GM21367 (cell line): ENCODE measurements around the gene ARHGAP24.
"Not testable (repeated sequence)": the region's sequence is repeated elsewhere in the genome, so short reads cannot be mapped to it uniquely, and the experiment has no call there.

Experiments used
- ATAC-seq: cut with Tn5 transposase; IDR thresholded peaks from one replicate; pipeline ENCODE4 v1.9.1; 2021; ENCODE audit not compliant: unreplicated experiment

The ARHGAP24 gene

DNA sequence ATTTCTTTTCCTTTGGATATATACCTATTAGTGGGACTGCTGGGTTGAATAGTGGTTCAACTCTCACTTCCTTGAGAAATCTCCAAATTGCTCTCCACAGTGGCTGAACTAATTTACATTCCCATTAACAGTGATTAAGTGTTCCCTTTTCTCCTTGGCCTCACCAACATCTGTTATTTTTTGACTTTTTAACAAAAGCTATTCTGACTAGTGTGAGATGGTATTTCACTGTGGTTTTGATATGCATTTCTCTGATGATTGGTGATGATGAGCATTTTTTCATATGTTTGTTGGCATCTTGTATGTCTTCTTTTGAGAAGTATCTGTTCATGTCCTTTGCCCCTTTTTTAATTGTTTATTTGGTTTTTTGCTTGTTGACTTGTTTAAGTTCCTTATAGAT is 471.9 kb downstream of the ARHGAP24 start:
- no peak for ATAC-seq

DNA sequence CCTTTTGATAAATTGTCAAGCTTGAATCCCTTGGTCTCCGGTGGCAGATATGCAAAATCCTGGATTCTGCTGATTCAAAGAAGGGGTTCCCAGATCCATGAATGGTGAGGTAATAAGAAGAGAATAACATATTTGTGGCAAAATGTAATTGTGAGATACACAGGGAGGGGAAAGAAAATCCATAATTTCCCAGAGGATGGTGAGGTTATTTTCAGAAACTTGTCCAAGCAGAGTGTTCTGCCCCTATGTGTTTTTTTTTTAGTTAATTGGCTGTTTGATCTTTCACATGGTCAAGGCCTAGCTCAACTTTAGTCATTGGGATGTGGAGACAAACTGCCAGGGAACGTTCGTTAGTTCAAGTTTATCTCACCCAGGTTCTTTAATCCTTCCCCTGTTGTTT is 476.1 kb downstream of the ARHGAP24 start:
- no peak for ATAC-seq

DNA sequence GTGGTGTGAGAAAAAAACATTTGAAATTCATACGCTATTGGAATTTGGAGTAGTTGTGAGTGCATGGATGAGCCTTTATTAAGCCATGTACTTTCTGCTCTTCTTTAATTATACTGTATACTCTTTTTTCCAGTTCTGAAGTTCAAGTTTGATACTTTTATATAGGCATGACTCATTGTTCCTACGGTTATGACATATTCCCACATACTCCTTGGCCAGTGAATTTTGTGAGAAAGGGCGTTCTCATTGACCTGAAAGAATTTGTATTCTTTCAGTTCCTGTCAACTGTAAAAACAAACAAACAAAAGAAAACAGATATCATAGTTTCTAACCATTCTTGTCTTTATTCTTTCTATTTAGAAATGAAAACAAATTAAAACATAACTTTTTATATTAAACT is 477.6 kb downstream of the ARHGAP24 start:
- no peak for ATAC-seq

DNA sequence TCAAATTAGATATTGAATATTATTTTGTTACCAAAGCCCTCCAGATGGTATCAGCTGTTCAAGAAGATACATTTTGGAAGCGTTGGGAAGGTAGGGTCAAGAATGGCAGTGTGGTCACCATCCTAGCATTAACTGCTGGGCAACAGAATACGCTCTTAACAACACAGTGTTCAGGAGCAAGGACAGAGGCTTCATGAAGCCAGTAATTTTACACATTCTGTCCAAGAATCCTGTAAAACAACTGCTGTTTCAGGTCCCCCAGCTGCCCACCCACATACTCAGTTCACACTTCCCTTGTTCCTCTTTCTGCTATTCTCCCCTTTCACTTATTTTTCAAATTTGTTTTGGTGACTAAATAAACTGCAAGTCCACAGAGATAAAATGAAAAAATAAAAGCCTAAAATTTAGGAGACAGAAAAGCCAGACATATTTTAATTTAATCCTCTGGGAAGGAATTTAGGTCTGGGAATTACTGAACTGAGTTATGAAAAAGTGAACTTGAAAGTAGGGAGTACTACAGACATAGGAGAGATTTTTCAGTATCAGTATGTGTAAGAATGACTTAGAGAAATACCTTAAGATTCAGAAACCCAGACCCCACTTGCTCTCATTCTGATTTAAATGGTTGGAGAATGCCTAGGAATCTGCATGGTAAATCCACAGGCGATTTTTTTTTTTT is 478.2 kb downstream of the ARHGAP24 start:
- ATAC-seq = no peak

DNA sequence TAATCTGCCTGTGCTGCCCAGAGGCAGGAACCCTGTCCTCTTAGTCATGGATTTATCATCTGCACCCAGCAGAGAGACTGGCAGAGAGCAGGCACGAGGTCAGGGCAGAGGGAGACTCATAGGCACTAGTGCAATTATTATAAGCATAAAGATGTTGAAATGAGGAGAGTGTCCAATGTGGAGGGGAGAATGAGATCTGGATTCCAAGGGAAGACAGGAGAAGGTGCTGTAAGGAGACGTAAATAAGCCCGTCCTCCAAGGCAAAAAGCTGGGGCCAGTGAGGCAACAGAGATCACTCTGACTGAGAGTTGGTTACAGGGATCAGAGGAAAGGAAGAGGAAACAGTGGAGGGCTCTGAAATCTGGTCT is 478.7 kb downstream of the ARHGAP24 start:
- ATAC-seq = no peak

DNA sequence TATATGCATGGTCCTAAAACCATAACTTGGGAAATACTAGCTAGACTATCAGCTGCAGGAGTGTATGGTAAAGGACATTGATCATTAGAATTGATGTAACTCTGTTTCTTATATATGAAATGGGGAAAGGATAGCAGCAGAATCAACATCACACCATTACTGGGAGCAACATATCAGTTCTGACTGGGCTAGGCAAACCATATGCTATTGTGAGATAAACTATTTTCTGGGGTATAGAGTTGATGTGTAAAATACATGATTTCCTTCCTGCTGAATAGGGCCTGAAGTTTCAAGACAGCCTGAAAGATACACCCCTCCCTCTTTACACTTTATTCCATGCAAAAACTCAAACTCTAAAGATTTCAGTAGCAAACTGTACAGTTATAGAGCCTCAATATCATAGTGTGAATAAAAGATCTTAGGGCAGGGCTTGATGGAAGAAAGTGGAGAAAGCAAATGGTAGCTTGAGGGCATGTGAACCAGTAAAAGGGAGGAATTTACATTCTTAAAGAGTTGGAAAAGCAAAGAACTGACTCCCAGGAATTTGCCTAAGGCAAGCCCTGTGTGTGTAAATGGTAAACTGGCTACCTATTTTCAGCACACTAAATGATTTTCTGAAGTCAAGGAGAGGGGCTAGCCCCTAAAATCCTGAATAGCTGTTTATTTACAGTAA is 480.8 kb downstream of the ARHGAP24 start:
- no peak for ATAC-seq

DNA sequence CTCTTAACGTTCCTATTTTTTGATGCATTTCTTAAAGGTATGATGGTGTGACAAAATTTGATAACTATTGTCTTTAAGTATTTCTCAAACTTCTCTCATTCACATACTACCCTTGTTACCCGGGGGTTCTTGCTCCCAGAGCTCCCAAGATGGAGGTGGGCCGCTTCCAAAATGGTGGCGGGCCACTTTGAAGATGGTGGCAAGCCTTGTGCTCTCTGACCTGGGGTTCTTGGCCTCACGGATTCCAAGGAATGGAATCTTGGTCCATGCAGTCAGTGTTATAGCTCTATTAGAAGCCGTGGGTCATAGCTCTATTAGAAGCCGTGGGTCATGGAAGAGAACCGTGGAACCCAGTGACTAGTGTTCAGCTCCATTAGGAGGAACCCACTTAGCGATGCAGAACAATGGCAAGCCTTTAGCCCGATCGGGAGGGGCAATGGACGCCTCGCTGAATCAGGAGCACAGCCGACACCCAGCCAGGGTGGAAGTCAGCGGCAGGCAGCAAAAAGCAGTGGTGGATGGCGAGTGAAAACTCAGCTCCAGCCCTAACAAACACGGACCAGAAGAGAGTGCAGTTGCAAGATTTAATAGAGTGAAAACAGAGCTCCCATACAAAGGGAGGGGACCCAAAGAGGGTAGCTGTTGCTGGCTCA is 481.5 kb downstream of the ARHGAP24 start:
- no peak for ATAC-seq

DNA sequence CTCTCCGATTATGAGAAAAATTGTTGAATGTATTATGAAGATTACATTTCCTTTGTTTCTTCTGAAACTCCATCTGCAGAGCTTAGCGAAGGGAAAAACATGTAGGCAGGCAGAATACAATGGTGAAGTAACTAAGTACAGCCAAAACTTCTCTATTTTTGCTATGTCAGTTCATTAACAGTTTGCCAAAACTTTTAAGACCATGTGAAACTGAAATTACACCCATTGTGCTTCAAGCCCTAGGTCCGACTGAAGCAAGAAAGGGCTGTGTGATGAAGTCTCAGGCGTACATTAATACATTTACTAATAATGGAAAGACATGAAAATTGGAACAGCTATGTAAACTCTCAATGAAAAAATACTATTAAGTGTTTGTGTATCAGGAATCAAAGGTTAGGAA is 486.9 kb downstream of the ARHGAP24 start:
- no peak for ATAC-seq

DNA sequence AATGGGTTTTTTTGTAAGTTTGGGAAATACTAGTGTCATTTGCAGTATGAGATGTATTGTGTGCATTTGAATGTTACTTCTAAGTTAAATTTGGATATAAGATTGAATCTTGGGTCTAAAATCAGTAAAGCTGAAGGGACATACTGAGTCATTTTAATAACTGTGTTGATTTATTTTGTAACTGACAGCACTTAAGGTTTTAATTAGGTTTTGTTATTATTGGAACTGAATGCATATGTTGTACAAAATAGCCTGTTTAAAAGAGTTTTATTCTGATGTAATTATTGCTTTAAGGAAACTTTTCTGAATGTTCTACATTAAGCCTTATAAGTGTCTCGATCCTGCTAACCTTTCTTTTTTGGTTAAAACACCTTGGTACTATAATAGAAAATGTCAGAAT is 488.3 kb downstream of the ARHGAP24 start:
- no peak for ATAC-seq

DNA sequence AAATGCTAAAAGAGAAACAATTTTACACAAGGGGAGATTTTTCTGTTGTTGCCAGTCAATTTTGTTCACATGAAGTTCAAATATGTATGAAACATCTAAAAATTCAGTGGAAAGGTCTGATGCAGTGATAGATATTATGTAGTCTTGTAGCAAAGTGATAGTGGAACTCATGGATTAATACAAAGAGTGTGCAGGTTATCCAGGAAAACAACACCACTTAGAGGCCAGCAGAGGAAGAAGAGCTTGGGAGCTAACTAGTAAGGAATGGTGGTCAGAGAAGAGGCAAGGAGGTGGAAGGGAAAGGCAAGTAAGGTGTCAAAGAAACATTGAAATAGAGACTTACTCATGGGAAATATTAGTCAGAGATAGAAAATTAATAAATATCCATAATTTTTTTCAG is 489.3 kb downstream of the ARHGAP24 start:
- no peak for ATAC-seq

DNA sequence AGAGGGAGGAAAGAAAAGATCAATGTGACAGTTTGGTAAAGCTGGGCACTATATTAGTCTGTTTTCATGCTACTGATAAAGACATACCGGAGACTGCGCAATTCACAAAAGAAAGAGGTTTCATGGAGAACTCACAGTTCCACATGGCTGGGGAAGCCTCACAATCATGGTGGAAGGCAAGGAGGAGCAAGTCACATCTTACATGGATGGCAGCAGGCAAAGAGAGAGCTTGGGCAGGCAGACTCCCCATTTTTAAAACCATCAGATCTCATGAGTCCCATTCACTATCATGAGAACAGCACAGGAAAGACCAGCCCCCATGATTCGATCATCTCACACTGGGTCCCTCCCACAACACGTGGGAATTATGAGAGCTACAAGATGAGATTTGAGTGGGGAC is 490.1 kb downstream of the ARHGAP24 start:
- ATAC-seq = not testable (repeated sequence)

DNA sequence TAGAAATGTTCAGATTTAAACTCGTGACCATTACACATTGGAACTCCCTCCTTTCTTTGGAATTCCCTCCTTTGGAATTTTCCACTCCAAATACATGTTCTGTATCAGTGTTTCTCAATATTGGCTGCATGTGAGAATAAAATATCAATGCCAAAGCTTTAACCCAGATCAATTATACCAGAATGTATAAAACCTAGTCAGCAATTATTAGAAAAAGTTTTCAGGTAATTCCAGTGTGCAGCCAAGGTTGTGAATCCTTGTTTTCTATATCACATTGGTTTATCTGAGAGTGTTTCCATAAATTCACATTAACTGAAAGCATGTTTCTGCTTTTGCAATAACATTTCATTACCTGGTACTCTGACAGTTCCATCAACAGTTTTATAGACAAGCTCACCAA is 490.6 kb downstream of the ARHGAP24 start:
- ATAC-seq = no peak

DNA sequence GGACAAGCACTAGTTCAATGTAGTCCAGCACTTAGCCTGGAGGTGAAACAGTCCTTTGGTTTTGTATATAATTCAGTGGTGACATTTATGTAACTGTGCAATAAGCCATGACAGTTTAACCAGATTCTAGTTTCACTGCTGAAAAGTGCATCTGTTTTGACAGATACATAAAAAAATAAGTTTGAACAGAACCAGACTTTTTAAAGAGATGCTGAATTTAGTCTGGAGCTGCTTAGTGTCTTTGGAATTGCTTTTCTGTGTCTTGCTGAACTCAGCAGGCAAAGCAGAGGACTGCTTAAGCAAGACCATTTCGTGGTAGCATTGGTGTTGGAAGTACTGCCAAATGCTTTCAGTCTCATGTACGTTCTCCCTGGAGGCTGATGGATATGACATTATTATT is 491.4 kb downstream of the ARHGAP24 start:
- no peak for ATAC-seq

DNA sequence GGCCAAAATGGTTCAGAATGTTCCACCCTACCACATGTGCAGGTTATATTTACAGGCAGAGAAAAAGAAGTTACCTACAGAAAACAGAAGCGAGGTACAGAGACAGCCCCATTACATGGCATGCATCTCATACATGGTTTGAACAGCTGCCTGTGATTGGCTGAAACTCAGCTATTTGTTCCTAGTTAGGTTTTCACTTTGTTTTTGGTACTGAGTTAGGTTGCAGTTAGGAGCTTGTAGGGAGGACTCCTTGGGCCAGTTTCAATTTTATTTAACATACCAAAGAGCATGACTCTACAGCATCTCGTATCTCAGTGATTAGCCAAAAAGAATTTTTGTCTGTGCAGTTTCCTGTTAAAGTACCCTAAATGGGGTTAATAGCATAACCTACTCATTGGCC is 492.9 kb downstream of the ARHGAP24 start:
- no peak for ATAC-seq

DNA sequence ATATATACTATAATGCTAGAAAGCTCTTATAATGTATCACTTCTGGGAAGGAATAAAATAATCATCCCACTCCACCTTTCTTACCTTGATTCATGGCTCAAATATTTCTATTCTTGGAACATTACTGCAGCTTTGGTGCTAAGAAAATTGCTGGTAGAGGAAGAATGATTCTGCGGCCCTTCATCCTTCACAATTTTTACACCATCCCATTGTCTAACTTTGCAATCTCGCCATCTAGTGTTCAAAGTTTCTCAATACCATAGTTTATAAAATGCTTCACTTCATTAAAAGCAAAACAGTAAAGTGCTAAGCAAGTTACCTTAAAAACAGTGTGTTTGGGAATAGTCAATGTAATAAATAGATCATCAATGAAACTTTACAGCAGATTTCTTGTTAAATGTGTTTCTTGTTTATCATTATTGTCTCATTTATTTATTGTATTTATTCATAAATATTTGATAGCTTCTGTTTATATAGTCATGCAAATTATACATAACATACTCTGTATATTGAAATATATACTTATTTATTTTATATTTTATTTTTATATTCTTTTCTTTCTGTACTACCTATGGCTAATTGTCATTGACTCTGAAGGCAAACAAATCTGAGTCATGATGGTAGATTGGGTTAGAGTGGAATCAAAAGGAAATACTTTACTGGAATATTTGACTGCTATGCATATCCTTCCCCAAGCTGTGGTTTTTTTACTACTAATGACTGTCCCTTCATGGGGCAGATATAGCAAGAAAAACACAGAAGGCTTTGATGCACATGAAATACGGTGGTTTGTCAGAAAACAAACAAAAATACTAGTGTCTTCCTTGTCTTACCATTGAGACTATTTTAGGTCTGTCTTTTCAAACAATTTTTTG is 494.2 kb downstream of the ARHGAP24 start:
- ATAC-seq = peak; percentile 57

DNA sequence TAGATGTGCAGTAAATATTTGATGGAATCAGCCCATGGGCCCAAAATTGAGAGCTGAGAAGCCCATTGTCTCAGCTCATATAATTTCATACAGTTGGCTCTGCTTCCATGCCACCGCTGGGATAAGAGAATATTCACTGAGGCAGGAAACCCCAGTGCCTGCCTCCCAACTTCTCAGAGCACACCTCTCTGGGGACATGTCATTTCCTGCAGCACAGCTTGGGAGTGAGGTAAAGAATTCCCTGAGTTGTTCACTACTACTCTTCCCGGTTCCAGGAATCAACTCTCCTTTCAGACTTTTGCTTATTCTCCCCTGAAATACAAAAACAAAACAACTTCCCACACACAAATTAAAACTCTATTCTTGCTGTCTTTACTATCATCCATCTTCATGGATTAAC is 495.6 kb downstream of the ARHGAP24 start:
- no peak for ATAC-seq

DNA sequence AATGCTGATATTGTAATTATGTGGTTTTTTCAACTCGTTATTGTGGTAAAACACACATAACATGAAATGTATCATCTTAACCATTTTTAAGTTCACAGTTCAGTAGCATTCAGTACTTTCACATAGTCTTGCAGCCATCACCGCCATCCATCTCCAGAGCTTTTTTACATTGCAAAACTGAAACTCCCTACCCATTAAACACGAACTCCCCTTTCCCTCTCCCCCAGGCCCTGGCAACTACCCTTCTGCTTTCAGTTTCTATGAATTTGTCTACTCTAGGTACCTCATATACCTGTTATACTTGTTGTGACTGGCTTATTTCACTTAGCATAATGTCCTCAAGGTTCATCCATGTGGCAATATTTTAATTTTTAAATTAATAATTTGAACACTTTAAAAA is 504.3 kb downstream of the ARHGAP24 start:
- ATAC-seq = peak; percentile 64

DNA sequence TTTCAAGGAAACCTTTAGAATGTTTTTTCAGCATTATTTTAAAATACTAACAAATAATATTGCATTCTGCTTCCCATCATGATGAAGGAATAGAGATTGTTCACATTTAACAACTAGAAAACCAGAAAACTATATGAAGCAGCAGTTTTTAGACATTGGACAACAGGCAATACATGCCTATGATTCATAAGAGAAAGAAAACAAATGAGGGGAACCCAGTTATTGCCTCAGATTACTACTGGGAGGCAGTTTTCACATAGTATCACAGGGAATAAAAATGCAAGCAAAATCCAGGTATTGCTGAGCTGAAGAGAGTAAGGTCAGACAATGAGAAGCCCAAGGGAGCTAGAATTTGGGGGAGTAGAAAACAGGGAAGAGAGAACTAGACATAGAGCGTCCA is 511.3 kb downstream of the ARHGAP24 start:
- ATAC-seq = no peak

DNA sequence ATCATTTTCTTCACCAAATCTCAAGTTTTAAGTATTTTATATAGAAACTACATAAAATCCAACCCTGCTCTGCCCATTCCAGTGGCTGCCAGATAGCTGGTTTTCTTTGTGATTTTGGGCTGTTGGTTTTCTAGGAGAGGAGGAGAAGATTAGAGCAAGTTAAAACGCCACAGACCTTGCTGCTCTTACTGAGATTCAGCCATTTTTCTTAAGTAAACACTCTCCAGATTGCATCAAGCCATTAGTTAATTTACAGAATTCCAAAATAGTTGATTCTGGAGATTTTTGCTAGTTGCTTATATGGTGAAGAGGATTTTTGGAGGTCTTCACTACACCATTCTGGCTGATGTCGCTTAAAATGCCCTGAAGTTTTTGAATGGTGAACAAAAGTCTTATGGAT is 518.7 kb downstream of the ARHGAP24 start:
- ATAC-seq = no peak

DNA sequence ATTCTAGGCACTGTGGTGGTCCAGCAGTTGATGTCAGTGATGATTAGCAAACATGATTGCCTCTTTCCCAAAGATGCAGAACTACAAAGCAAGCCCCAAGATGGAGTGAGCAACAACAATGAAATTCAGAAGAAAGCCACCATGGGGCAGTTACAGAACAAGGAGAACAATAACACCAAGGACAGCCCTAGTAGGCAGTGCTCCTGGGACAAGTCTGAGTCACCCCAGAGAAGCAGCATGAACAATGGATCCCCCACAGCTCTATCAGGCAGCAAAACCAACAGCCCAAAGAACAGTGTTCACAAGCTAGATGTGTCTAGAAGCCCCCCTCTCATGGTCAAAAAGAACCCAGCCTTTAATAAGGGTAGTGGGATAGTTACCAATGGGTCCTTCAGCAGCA is 519.6 kb downstream of the ARHGAP24 start:
- no peak for ATAC-seq

DNA sequence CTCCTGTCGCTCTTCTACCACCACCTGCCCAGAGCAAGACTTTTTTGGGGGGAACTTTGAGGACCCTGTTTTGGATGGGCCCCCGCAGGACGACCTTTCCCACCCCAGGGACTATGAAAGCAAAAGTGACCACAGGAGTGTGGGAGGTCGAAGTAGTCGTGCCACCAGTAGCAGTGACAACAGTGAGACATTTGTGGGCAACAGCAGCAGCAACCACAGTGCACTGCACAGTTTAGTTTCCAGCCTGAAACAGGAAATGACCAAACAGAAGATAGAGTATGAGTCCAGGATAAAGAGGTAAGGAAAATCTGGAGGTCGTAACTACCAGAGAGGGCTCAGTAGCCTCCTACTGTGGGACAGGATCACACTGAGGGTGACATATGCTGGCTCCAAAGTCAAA is 520.4 kb downstream of the ARHGAP24 start:
- ATAC-seq = no peak

DNA sequence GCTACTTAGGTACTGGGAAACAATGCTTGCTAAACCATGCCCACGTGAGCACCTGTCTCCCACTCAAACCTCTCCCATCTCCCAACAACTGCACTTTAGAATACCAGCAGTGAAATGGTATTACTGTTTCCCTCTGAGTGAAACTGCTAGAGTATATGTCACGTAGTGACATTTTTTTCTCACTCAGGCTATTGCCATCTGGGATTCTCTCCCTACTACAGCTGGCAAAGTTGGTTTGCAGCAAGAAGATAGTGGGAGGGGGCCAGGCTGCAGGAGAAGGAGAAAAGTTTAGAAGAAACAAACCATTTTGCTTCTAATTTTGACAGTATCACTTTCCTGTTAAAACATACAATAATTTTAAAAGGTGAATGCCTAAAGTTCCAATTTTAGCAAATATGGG is 526.6 kb downstream of the ARHGAP24 start:
- no peak for ATAC-seq
